ENCODE results near the gene SLC9B2.
"Not testable (repeated sequence)": the region's sequence is repeated elsewhere in the genome, so short reads cannot be mapped to it uniquely, and the experiment has no call there.

Gene SLC9B2

DNA sequence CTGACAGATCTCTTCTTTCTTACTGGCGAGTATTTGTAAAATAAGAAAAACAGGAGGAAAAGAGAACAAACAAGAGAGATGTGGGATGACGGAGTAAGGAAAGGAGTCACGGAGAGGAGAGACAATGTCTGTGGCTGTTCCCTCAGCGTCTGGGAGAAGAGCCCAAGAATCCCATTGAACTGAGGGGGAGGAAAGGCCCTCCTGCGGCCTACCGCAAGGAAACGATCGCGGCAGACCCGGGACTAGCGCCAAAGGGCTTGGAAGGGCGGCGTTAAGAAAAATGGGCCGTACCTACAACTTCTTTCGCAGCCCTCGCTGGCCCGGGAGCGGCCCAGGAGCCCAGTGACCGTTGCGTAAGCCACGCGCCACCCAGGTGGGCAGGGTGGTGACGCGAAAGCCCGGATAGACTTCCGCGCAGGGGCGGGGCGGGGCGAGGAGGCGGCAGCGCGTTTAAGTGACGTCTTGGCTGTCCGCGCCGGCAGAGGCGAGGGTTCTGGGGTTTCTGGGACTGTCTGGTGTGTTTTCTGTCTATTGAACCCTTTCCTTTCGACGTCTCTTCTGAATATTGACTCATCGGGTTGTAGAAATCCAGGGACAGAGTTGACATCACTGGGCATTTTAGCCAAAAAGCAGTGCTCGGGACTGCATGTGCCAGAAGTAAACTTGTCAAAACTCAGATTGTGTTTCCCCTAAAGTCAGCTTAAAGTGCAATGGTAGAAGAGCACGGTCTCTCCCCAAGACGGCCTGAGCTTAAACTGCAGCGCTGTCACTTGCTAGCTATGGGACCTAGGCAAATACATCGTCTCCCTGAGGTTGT is 57.0 kb downstream of the SLC9B2 start, which contains the start of gene SLC9B1:
SLC9B1 (minus strand) TSS at position 398 of the 817 bp plus-strand sequence. CDS start 27,994 bp downstream, outside the sequence.
- peak; percentile 84 for DNase-seq (ENCODE audit: low spot score)

DNA sequence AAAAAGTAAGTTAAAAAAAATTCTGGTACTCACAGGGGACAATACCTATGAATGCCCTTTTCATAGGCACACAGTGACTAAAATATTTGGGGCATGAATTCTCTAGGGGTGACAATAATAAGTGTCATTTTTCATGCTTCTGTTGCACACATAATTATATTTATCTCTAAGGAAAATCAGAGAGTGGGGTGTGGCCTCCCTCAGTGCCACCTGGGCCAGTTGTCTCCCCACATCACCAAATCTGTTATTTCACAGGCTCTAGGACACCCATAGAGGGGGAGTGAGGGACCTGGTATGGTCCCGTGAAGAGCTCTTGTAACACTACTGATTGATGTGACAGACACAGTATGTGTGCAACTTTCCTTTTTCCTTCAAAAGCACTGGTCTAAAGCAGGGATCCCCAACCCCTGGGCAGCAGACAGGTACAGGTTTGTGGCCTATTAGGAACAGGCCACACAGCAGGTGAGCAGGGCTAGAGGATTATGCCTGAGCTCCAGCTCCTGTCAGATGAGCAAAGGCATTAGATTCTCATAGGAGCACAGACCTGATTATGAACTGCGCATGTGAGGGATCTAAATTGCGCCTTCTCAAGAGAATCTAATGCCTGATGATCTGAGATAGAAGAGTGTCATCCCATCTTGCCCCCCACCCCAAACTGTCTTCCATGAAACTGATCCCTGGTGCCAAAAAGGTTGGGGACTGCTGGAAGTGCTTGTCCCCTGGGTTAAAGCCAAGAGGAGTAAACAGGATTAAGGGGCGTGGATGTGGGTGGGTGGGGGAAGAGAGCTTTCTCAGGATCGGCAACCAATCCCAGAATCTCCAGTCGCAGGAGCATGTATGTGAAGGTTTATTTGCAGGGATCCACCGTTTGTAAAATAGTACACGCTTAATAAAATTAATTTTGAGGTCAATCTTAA is 57.9 kb downstream of the SLC9B2 start:
- no peak for DNase-seq (ENCODE audit: low spot score)

DNA sequence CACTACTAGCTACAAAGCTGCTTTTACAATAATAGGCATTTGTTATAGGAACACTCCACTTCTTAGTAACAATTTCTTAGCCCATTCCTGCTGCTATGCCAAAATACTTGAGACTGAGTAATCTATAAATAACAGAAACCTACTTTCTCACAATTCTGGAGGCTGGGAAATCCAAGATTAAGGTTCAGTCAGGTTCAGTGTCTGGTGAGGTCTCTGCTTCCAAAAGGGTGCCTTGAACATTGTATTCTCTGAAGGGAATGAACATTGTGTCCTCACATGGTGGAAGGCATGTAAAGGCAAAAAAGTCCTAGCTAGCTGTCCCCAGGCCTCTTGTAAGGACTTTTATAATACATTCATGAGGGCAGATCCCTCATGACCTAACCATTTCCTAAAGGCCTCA is 64.0 kb downstream of the SLC9B2 start:
- DNase-seq (ENCODE audit: low spot score) = no peak

DNA sequence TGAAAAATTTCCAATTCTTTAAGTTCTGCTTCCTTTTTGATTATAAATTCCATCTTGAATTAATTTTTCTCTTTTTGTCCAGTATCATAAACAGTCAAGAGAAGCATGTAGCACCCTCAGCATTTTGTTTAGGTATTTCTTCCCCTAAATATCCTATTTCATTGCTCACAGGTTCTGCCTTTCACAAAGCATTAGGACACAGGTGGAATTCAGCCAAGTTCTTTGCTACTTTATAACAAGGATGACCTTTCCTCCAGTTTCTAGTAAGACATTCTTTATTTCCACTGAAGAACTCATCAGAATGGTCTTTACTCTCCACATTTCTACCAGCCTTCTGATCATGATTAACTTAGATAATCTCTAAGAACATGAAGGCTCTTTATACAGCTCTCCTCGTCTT is 64.5 kb downstream of the SLC9B2 start:
- DNase-seq (ENCODE audit: low spot score) = peak; percentile 22

DNA sequence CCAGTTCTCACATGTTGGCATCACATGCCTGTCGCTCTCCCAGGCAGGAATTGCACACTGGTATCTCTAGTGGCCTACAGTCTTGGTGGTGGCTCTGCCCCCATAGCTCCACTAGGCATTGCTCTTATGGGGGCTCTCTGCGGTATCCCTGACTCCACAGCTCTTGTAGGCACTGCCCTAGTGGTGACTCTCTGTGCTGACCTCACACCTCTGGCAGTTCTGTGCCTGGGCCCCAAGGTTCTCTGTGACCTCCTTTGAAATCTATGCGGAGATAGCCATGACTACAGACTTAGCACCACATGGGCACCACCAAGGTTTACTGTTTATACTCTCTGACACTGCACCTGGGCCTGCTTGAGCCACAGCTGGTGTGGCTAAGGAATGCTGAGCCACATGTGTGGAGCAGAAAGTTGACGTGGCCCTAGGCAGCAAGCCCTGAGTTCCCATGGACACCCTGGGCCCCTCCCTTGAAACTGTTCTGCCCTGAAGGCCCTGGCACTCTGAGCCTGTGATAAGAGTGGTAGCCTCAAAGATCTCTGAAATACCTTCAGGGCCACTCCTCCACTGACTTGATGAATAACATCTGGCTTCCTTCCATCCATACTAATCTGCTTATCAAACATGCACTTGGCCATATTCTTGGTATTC is 65.1 kb downstream of the SLC9B2 start:
- DNase-seq (ENCODE audit: low spot score) = no peak

DNA sequence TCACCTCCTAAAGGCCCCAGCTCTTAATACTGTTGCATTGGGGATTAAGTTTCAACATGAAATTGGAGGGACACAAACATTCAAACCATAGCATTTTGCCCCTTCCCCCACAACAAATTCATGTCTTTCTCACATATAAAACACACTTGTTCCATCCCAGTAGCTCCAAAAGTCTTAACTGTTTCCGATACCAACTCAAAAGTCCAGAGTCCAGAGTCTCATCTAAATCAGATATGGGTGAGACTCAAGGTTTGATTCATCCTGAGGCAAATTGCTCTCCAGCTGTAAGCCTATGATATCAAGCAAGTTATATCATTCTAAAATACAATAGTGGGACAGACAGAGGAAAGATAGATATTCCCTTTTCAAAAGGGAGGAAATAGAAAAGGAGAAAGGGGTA is 65.8 kb downstream of the SLC9B2 start:
- no peak for DNase-seq (ENCODE audit: low spot score)

DNA sequence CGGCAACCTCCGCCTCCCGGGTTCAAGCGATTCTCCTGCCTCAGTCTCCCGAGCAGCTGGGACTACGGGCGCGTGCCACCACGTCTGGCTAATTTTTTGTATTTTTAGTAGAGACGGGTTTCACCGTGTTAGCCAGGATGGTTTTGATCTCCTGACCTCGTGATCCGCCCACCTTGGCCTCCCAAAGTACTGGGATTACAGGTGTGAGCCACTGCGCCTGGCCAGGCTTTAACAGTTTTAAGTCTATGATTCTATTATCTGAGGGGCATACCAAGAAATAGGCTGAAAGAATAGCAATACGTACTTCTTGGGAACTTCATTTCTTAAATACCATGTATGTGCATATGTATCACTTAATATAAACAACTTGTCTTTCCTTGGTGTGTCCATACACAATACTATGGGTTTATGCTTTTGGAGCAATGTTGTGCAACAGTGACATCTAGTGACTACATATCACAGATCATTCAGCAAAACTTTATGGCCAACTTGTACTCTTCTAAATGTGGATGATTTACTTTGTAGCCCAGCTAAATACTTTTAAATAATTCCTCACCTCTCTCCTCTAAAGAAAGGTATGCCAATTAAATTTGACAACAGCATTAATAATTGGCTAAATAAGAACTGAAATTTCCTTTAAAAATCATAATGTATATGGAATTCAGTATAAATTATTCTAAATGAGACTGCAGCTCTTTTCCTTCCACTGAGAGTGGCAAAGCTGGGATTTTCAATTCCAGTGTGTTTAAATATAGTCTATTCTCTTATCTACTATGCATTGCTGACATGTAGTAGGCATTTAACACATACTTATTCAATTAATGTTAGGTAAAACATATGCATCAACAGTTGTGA is 67.5 kb downstream of the SLC9B2 start:
- DNase-seq (ENCODE audit: low spot score) = peak; percentile 71

DNA sequence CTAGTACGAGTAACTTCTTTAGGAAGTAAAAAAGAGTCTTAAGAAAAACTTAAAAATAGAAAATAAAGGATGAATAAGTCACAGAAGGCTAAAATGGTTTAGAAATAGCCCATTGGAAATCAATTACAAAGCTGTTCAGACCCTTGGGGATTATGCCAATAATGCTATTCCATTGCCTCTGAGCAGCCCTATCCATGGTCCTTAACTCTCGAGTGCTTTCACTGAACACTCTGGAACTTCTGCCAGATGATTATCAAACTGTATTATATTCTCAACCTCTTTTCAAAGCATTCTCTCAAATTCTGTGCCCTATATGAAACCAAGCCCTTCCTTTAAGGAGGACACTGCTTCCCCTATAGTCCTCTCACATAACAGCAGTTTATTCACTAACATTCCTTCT is 74.0 kb downstream of the SLC9B2 start:
- DNase-seq (ENCODE audit: low spot score) = no peak

DNA sequence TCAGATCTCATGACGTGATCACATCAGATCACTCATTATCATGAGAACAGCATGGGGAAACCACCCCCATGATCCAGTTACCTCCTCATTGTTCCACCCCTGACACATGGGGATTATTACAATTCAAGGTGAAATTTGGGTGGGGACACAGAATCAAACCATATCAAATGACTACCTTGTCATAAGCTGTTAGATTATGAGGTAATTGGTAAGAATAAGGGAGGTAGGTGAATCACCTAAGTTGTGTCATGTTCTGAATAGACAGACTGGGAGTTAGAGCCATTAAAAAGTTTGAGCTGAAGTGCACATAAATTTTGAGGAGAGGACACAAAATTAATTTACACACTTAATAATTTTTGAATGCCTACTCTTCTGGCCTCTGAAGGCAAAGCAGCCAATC is 81.8 kb downstream of the SLC9B2 start:
- DNase-seq (ENCODE audit: low spot score) = no peak

DNA sequence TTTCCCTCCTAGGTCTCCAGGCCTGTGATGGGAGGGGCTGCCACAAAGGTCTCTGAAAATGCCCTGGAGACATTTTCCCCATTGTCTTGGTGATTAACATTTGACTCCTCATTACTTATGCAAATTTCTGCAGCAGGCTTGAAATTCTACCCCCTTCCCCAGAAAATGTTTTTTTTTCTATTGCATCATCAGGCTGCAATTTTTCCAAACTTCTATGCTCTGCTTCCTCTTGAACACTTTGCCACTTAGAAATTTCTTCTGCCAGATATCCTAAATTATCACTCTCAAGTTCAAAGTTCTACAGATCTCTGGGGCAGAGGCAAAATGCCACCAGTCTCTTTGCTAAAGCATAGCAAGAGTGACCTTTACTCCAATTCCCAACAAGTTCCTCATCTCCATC is 82.6 kb downstream of the SLC9B2 start:
- not testable (repeated sequence) for DNase-seq (ENCODE audit: low spot score)

DNA sequence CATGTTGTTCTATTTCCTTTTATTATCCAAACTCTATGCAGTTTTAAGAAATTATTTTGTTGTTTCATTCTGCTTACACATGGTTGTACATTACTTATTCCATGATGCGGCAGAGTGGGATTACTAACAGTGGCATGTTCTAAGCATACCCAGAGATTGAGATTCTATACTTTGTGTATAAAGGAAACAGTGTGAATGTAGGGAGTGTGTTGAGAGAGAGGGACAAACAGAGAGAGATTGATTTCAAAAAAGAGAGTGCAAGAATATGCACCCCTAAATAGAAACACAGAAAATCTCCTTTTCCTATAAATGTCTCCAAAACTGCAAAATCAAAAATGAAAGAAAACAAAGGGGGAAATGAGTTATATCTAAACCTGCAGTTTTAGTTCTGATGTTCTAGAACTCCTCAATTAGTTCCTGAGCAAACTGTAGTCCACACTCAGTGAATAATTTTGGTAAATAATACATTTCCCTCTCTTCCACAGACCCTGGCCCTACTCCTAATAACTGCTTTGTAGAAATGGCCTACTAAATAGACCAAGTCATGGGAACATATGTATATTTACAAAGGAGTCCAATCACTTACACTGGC is 88.0 kb downstream of the SLC9B2 start:
- DNase-seq (ENCODE audit: low spot score) = no peak

DNA sequence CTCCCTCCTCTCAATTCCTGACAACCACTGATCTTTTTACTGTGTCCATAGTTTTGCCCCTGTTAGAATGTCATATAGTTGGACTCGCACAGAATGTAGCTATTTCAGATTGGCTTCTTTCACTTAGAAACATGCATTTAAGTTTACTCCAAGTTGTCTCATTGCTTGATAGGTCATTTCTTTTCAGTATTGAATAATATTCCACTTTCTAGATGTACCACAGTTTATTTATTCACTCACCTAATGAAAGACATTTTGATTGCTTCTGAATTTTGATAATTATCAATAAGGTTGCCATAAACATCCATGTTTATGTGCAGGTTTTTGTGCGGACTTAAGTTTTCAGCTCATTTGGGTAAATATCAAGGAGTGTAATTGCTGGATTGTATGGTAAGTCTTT is 95.6 kb downstream of the SLC9B2 start:
- DNase-seq (ENCODE audit: low spot score) = no peak

All from globus pallidus (tissue), 1 donor.